GM21360 (cell line): ENCODE results near the gene GRP.

ENCODE experiments used
- ATAC-seq: cut with Tn5 transposase; IDR thresholded peaks from one replicate; pipeline ENCODE4 v1.9.1; 2021; ENCODE audit warnings: mild to moderate bottlenecking, moderate library complexity; ENCODE audit not compliant: unreplicated experiment

Gene GRP

GRCh38 chr18:59219672-59220163 is at the start of gene GRP:
TSS of gene GRP (plus strand) at chr18:59220158. CDS start at chr18:59220266, 108 bp downstream.
- ATAC-seq: no peak

GRCh38 chr18:59172664-59173249 is 47.2 kb upstream of the GRP start:
- no peak for ATAC-seq

- no peak for ATAC-seq
Measured at GRCh38 chr18:59177485-59177884, 42.5 kb upstream of the GRP start.

- ATAC-seq: no peak
Measured at GRCh38 chr18:59180150-59180845, 39.7 kb upstream of the GRP start.

GRCh38 chr18:59182673-59183072 is 37.3 kb upstream of the GRP start:
- ATAC-seq: no peak

GRCh38 chr18:59189008-59189407 is 30.9 kb upstream of the GRP start:
- no peak for ATAC-seq

- ATAC-seq: no peak
Measured at GRCh38 chr18:59189746-59190145, 30.2 kb upstream of the GRP start.

GRCh38 chr18:59196161-59196725 is 23.7 kb upstream of the GRP start:
- no peak for ATAC-seq

GRCh38 chr18:59197636-59198035 is 22.3 kb upstream of the GRP start:
- ATAC-seq: no peak

GRCh38 chr18:59198215-59198614 is 21.7 kb upstream of the GRP start:
- no peak for ATAC-seq

- ATAC-seq: no peak
Measured at GRCh38 chr18:59200787-59201186, 19.2 kb upstream of the GRP start.

- no peak for ATAC-seq
Measured at GRCh38 chr18:59202258-59202820, 17.6 kb upstream of the GRP start.

- ATAC-seq: no peak
Measured at GRCh38 chr18:59207506-59207905, 12.5 kb upstream of the GRP start.

GRCh38 chr18:59208602-59209125 is 11.3 kb upstream of the GRP start:
- ATAC-seq: no peak

GRCh38 chr18:59210299-59210698 is 9.7 kb upstream of the GRP start:
- no peak for ATAC-seq

- no peak for ATAC-seq
Measured at GRCh38 chr18:59211629-59212028, 8.3 kb upstream of the GRP start.

GRCh38 chr18:59218018-59218417 is 1.9 kb upstream of the GRP start:
- ATAC-seq: no peak

GRCh38 chr18:59220164-59220783 is 316 bp downstream of the GRP start:
- ATAC-seq: no peak

GRCh38 chr18:59220784-59221765 is 1.1 kb downstream of the GRP start:
- ATAC-seq: no peak

- ATAC-seq: no peak
Measured at GRCh38 chr18:59222341-59222740, 2.4 kb downstream of the GRP start.
